Measurements from ENCODE around the gene VPS13D. TPM values are rescaled to one million over a fixed set of nuclear protein-coding genes. Genes with fewer than 3 reads are reported as not detected.

The VPS13D gene
- total and polyA plus RNA-seq, 2 of the 4 experiments (the other 2 are of a cell fraction): 9.0 to 16.3 TPM

DNA sequence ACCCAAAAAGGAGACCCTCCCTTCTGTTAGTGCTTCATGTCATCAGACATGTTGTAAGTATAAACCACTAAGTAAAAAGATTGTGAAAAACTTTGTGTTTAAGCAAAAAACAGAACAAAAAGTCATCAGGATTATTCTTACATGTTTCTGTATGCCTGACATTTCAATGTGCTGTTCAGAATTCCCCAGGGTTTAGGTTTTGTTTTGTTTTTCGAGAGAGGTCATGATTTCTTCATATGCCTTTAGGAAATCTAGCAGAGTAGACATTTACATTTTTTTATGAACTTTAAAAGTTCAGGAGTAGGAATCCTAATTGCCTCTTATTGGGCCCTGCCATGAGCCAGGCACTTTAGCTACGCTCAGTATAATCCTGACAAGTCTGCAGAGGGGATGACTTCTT is 85.3 kb downstream of the VPS13D start:
- DNase-seq (no peak), ATAC-seq (ENCODE audit: low read depth) (peak; percentile 30; the same call in 1 of the 2 replicates)
- Histone ChIP-seq H2BK120ac (ENCODE audit: low read depth, low read length) (no peak overlapping the region), H3K56ac (ENCODE audit: extremely low read depth, insufficient read depth, low read length) (no peak overlapping the region), H3K9me3 (ENCODE audit: control insufficient read depth, insufficient read depth, low read length) (no peaks in the 10 kb centered on the region), H3K27me3 (ENCODE audit: control insufficient read depth, insufficient read depth, low read length) (no peaks in the 10 kb centered on the region), H2BK20ac (ENCODE audit: low read depth, low read length) (no peak overlapping the region), H3K4ac (ENCODE audit: low read depth, low read length) (no peak overlapping the region), H4K91ac (ENCODE audit: insufficient read depth, low read depth, low read length) (no peak overlapping the region), H2BK15ac (ENCODE audit: low read depth, low read length) (no peak overlapping the region), H3K4me1 (ENCODE audit: control insufficient read depth, insufficient read depth, low read length) (no peaks in the 10 kb centered on the region), H2BK5ac (ENCODE audit: low read depth, low read length, poor library complexity, severe bottlenecking) (no peak overlapping the region), H2AFZ (replicated peaks; ENCODE audit: low read length, poor library complexity) (no peak overlapping the region), H4K5ac (ENCODE audit: low read depth, low read length) (no peak overlapping the region), H3K4me2 (ENCODE audit: low read depth, low read length) (0 out of 2 replicates have a peak overlapping the region, but pooled peaks have one; percentile 9), H3K23ac (ENCODE audit: low read depth, low read length) (no peak overlapping the region), H3K36me3 (ENCODE audit: control insufficient read depth, insufficient read depth, low read length) (peaks cover 37% of the 10 kb centered on the region), H3K79me1 (ENCODE audit: low read depth in 1 of 2, low read length in 2 of 2) (no peaks in the 10 kb centered on the region), H3K27ac (ENCODE audit: insufficient read depth, low read length) (no peak overlapping the region), H4K20me1 (ENCODE audit: insufficient read depth, low read length) (peaks cover 3% of the 10 kb centered on the region; the same call in 1 of the 2 replicates), H4K8ac (ENCODE audit: low read depth in 2 of 2, low read length in 2 of 2) (no peak overlapping the region), H3K18ac (ENCODE audit: low read depth, low read length) (no peak overlapping the region), H3K4me3 (ENCODE audit: insufficient read depth, low read depth, low read length) (no peak overlapping the region), H3K9ac (ENCODE audit: low read depth, low read length) (no peak overlapping the region), H2AK5ac (ENCODE audit: low read depth, low read length) (no peak overlapping the region), H2AK9ac (replicated peaks; ENCODE audit: low read depth, low read length, poor library complexity) (no peak overlapping the region), H3K14ac (replicated peaks; ENCODE audit: low read depth, low read length) (no peak overlapping the region), H3K9me1 (ENCODE audit: insufficient read depth, low read length) (no peaks in the 10 kb centered on the region)
- no CpG with 5 or more reads among the region's 2 CpGs for WGBS, 2 experiments (ENCODE audit: extremely low coverage in 2 of 2, insufficient read length in 1 of 2)
- ChIA-PET CTCF (interaction anchor here (0.5 to 3.1 kb wide), 3 partner anchors 107 to 344 kb away, joined by 3 to 15 read pairs (median 5); no protein-coding TSS in a partner anchor), POLR2A (ENCODE audit: unreplicated experiment) (no interaction called here)
- intact Hi-C loops (cut with micrococcal nuclease): no loop called here
- dilution Hi-C loops (cut with HindIII; ENCODE audit: low sequenced_read_pairs, unreplicated experiment): no loop called here
- in situ Hi-C loops (cut with MboI; ENCODE audit: low sequenced_read_pairs): no loop called here
- TF ChIP-seq CHD1 (IDR thresholded peaks at IDR 0.05; ENCODE audit: low read depth, low read length) (no peak), BHLHE40 (IDR thresholded peaks at IDR 0.05; ENCODE audit: low read depth, low read length) (no peak), CEBPB (IDR thresholded peaks at IDR 0.05; ENCODE audit: low read depth, low read length) (no peak), FOS (IDR thresholded peaks at IDR 0.05; ENCODE audit: low read depth, low read length) (no peak)
- BruUV-seq (replicated peaks): no TSS peak
